Cardiac muscle cell (in vitro differentiated cells and primary cell): ENCODE measurements around the gene RGS7. TPM values are rescaled to one million over a fixed set of nuclear protein-coding genes. Genes with fewer than 3 reads are reported as not detected.

Source experiments
- DNase-seq, 2 donors: peaks; one replicate each; pipeline versions ENCODE4 v3.0.0 to v3.0.0-alpha.2; 2010 to 2017; ENCODE audit warnings: low read depth in 1 of 2, low spot score in 1 of 2
- H3K27ac ChIP-seq: fragments of 200-600 bp; sonication (generic); 2 replicates; pipeline ENCODE4 v1.5.1; 2016
- H3K27me3 ChIP-seq: fragments of 200-600 bp; sonication (generic); 2 replicates; pipeline ENCODE4 v1.6.0; 2016; ENCODE audit warnings: control low read depth
- H3K36me3 ChIP-seq: fragments of 200-600 bp; sonication (generic); 2 replicates; pipeline ENCODE4 v1.5.1; 2016; ENCODE audit warnings: control low read depth
- H3K4me1 ChIP-seq: fragments of 200-600 bp; sonication (generic); 2 replicates; pipeline ENCODE4 v1.8.1; 2017; ENCODE audit warnings: low read depth, mild to moderate bottlenecking, mixed run types
- H3K4me3 ChIP-seq: fragments of 200-600 bp; sonication (generic); 2 replicates; pipeline ENCODE4 v1.5.1; 2016; ENCODE audit warnings: mild to moderate bottlenecking
- H3K9me3 ChIP-seq: fragments of 200-600 bp; sonication (generic); 2 replicates; pipeline ENCODE4 v1.5.1; 2017; ENCODE audit warnings: low read depth, mild to moderate bottlenecking, control low read depth
- CTCF ChIP-seq: IDR thresholded peaks from 2 replicates; pipeline ENCODE4 v1.5.1; 2012; ENCODE audit warnings: low read depth, mild to moderate bottlenecking, low read length
- polyA plus RNA-seq: library from polyadenylated mRNA; unstranded; fragments of >200 nt; fragmentation: Nextera tagmentation; extraction: Ambion mirVana; gene quantifications from 2 replicates; pipeline ENCODE4 v1.2.1, GENCODE V29; 2016
- total RNA-seq: library from RNA; depleted of rRNA; stranded (reverse); fragments of >200 nt; gene quantifications from 2 replicates; pipeline ENCODE4 v1.2.3, GENCODE V29; 2016

The RGS7 gene
- total and polyA plus RNA-seq, 2 experiments from 2014 or later: not detected

GRCh38 chr1:241079047-241079446, 278.0 kb downstream of the RGS7 start:
- H3K27ac ChIP-seq: no peak overlapping the region
- no peaks in the 10 kb centered on the region for H3K9me3 ChIP-seq
- no peak for TF ChIP-seq CTCF
- DNase-seq: no peak
- H3K27me3 ChIP-seq: no peaks in the 10 kb centered on the region
- no peaks in the 10 kb centered on the region for H3K36me3 ChIP-seq
- H3K4me3 ChIP-seq: no peak overlapping the region
- no peaks in the 10 kb centered on the region for H3K4me1 ChIP-seq

GRCh38 chr1:241077386-241078147, 279.4 kb downstream of the RGS7 start:
- H3K27me3 ChIP-seq: no peaks in the 10 kb centered on the region

GRCh38 chr1:241074507-241074906, 282.5 kb downstream of the RGS7 start:
- no peak overlapping the region for H3K27ac ChIP-seq
- no peaks in the 10 kb centered on the region for H3K36me3 ChIP-seq
- H3K27me3 ChIP-seq: no peaks in the 10 kb centered on the region
- no peak for TF ChIP-seq CTCF
- H3K4me1 ChIP-seq: no peaks in the 10 kb centered on the region
- no peak for DNase-seq
- no peaks in the 10 kb centered on the region for H3K9me3 ChIP-seq
- no peak overlapping the region for H3K4me3 ChIP-seq

More at GRCh38 chr1:241077386-241078147, 279.4 kb downstream of the RGS7 start:
- Histone ChIP-seq H3K4me3 (no peak overlapping the region), H3K27ac (no peak overlapping the region), H3K9me3 (no peaks in the 10 kb centered on the region), H3K4me1 (no peaks in the 10 kb centered on the region), H3K36me3 (no peaks in the 10 kb centered on the region)
- no peak for DNase-seq
- no peak for TF ChIP-seq CTCF

- Histone ChIP-seq H3K4me3 (no peak overlapping the region), H3K9me3 (no peaks in the 10 kb centered on the region), H3K36me3 (no peaks in the 10 kb centered on the region), H3K27me3 (no peaks in the 10 kb centered on the region), H3K27ac (no peak overlapping the region), H3K4me1 (no peaks in the 10 kb centered on the region)
- TF ChIP-seq CTCF: no peak
- DNase-seq: no peak
Observed at GRCh38 chr1:241068359-241068758, 288.6 kb downstream of the RGS7 start.

- Histone ChIP-seq H3K27me3 (no peaks in the 10 kb centered on the region), H3K36me3 (no peaks in the 10 kb centered on the region), H3K9me3 (no peaks in the 10 kb centered on the region), H3K4me1 (no peaks in the 10 kb centered on the region), H3K27ac (no peak overlapping the region), H3K4me3 (no peak overlapping the region)
- DNase-seq: no peak
- TF ChIP-seq CTCF: no peak
Observed at GRCh38 chr1:241063276-241063675, 293.7 kb downstream of the RGS7 start.
